ENCODE measurements around the gene PSMD1. TPM values are rescaled to one million over a fixed set of nuclear protein-coding genes. Genes with fewer than 3 reads are reported as not detected.

The PSMD1 gene
- polyA plus RNA-seq, 1 donor (not counting 4 experiments of a cell fraction or from before 2014, with no cell fraction given), result 262 TPM

DNA sequence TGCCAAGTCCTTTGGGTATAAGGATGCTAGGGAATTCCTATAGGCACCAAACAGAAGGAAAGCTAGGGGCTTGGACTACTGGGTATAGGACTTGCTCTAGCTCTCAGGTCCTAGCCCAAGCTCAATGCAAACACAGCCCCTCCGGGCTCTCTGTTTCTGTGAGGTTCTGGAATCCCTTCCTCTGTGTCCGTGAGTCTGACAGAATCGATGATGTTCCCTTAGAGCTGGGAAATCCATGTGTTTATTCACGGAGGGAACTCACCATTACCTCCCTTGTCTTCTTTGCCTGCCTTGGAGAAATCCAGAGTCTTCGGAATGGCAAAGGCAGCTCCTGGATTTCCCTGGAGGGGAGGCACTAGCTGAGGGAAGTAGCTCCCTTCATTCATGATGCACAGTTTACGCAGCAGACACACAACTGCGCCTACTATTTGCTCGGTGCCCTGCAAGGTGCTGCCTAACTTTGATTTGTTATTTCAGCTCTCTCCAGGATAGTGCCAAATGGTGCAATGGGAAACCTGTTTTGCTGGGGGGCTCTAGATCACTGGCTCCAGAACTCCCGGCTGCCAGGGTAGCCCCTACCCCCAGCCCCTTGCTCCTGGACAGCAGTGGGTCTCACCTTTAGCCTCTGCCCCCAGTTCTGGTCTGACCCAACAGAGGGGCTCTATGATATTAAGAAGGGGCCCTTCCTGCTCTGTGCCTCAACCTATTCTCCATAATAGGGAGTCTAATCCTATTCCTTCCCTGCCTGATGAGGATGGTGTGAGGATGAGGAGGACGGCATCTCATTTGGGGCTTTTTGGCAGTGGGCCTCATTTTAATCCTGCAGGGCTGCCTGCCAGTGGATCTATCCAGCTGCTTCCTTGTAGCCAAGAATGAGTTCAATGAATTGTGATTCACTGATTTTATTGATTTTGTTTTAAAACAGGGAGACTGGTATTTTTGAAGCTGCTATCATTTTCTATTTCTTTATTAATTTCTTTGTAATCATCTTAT lies 8.4 kb upstream of the PSMD1 start:
- FAIRE-seq (no peak), DNase-seq (ENCODE audit: low read depth, low spot score) (no peak)
- Histone ChIP-seq H2AFZ (ENCODE audit: control insufficient read depth, low read length) (no peak overlapping the region), H3K27ac (ENCODE audit: control insufficient read depth, insufficient read depth, low read length) (no peak overlapping the region), H3K4me1 (ENCODE audit: control insufficient read depth, extremely low read depth, insufficient read depth, low read length) (peaks cover 4% of the 10 kb centered on the region), H4K20me1 (ENCODE audit: control insufficient read depth, extremely low read depth, insufficient read depth, low read length) (no peaks in the 10 kb centered on the region), H3K9me3 (ENCODE audit: control insufficient read depth, low read depth, low read length) (no peaks in the 10 kb centered on the region), H3K9ac (ENCODE audit: control insufficient read depth, extremely low read depth, insufficient read depth, low read length) (no peak overlapping the region), H3K79me2 (ENCODE audit: control insufficient read depth, insufficient read depth, low read length) (no peaks in the 10 kb centered on the region), H3K9me1 (ENCODE audit: control insufficient read depth, extremely low read depth, insufficient read depth, low read length) (no peaks in the 10 kb centered on the region), H3K36me3 (ENCODE audit: control insufficient read depth in 2 of 2, extremely low read depth in 1 of 2, insufficient read depth in 2 of 2, low read length in 2 of 2) (no peaks in the 10 kb centered on the region), H3K4me3 (ENCODE audit: control insufficient read depth in 2 of 3, extremely low read depth in 1 of 3, insufficient read depth in 2 of 3, low read depth in 1 of 3, low read length in 3 of 3) (no peak overlapping the region), H3K27me3 (ENCODE audit: control insufficient read depth, extremely low read depth, insufficient read depth, low read length) (peaks cover 17% of the 10 kb centered on the region), H3K4me2 (ENCODE audit: control insufficient read depth, extremely low read depth, insufficient read depth, low read depth, low read length) (no peak overlapping the region)
- dilution Hi-C loops (cut with MboI; ENCODE audit: extremely low pct_ligation_motif_present, low sequenced_read_pairs), result no loop called here
- TF ChIP-seq, protein P1, sequence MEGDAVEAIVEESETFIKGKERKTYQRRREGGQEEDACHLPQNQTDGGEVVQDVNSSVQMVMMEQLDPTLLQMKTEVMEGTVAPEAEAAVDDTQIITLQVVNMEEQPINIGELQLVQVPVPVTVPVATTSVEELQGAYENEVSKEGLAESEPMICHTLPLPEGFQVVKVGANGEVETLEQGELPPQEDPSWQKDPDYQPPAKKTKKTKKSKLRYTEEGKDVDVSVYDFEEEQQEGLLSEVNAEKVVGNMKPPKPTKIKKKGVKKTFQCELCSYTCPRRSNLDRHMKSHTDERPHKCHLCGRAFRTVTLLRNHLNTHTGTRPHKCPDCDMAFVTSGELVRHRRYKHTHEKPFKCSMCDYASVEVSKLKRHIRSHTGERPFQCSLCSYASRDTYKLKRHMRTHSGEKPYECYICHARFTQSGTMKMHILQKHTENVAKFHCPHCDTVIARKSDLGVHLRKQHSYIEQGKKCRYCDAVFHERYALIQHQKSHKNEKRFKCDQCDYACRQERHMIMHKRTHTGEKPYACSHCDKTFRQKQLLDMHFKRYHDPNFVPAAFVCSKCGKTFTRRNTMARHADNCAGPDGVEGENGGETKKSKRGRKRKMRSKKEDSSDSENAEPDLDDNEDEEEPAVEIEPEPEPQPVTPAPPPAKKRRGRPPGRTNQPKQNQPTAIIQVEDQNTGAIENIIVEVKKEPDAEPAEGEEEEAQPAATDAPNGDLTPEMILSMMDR (optimal IDR thresholded peaks at IDR 0.05 in 1 of 3, IDR thresholded peaks at IDR 0.05 in 1 of 3, conservative IDR thresholded peaks at IDR 0.05 in 1 of 3; ENCODE audit: extremely low read depth in 1 of 3, insufficient read depth in 2 of 3, low read length in 3 of 3), result no peak
- TF ChIP-seq EZH2 (IDR thresholded peaks at IDR 0.05; ENCODE audit: low read length), result no peak

DNA sequence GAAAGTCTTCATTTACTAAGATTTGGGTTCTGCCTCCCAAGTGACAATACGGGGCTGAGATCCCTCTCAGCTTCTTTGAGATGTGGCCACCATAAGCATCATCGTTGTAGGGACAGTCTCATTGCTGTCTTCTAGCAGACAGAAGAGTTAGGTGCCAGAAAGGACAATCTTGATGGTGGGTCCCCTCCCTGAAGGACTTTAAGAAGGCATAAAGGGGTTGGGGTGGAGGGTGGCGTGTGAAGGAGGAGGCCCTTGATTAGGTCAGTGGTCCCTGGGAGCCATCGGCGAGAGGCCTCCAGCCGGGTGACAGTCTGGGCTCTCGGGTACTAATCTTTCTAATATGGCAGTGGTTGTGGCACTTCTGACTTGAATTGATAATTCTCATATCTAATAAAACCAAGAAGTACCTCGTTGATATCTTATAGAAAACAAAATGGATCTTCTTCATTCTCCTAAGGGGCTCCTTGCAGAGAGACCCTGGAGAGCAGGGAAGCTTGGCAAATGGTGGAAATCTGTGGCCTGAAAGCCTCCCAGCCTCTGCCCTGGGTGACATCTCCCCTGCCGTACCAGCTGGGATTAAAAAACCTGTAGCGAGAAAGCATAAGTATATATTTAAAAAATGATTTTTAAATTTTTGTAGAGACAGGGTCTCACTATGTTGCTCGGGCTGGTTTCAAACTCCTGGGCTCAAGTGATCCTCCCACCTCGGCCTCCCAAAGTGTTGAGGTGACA lies 7.2 kb upstream of the PSMD1 start:
- H3K9ac ChIP-seq (ENCODE audit: control insufficient read depth, extremely low read depth, insufficient read depth, low read length), result no peak overlapping the region
- peaks cover 17% of the 10 kb centered on the region for H3K27me3 ChIP-seq (ENCODE audit: control insufficient read depth, extremely low read depth, insufficient read depth, low read length)
- H3K4me3 ChIP-seq (ENCODE audit: control insufficient read depth in 2 of 3, extremely low read depth in 1 of 3, insufficient read depth in 2 of 3, low read depth in 1 of 3, low read length in 3 of 3), result no peak overlapping the region
- H3K4me2 ChIP-seq (ENCODE audit: control insufficient read depth, extremely low read depth, insufficient read depth, low read depth, low read length), result no peak overlapping the region
- H3K36me3 ChIP-seq (ENCODE audit: control insufficient read depth in 2 of 2, extremely low read depth in 1 of 2, insufficient read depth in 2 of 2, low read length in 2 of 2), result no peaks in the 10 kb centered on the region
- dilution Hi-C loops (cut with MboI; ENCODE audit: extremely low pct_ligation_motif_present, low sequenced_read_pairs), result no loop called here
- H3K4me1 ChIP-seq (ENCODE audit: control insufficient read depth, extremely low read depth, insufficient read depth, low read length), result peaks cover 4% of the 10 kb centered on the region
- H3K9me1 ChIP-seq (ENCODE audit: control insufficient read depth, extremely low read depth, insufficient read depth, low read length), result no peaks in the 10 kb centered on the region
- H3K79me2 ChIP-seq (ENCODE audit: control insufficient read depth, insufficient read depth, low read length), result no peaks in the 10 kb centered on the region
- FAIRE-seq (no peak), DNase-seq (ENCODE audit: low read depth, low spot score) (no peak)
- no peaks in the 10 kb centered on the region for H3K9me3 ChIP-seq (ENCODE audit: control insufficient read depth, low read depth, low read length)
- H3K27ac ChIP-seq (ENCODE audit: control insufficient read depth, insufficient read depth, low read length), result no peak overlapping the region
- H2AFZ ChIP-seq (ENCODE audit: control insufficient read depth, low read length), result no peak overlapping the region
- no peaks in the 10 kb centered on the region for H4K20me1 ChIP-seq (ENCODE audit: control insufficient read depth, extremely low read depth, insufficient read depth, low read length)
- TF ChIP-seq EZH2 (IDR thresholded peaks at IDR 0.05; ENCODE audit: low read length), result no peak
- TF ChIP-seq, protein P1 (optimal IDR thresholded peaks at IDR 0.05 in 1 of 3, IDR thresholded peaks at IDR 0.05 in 1 of 3, conservative IDR thresholded peaks at IDR 0.05 in 1 of 3; ENCODE audit: extremely low read depth in 1 of 3, insufficient read depth in 2 of 3, low read length in 3 of 3), result no peak
